RWPE1 (cell line): Measurements from ENCODE around the gene SYNGR2.

Experiments
- CTCF ChIA-PET: fragments of 350-600 bp; sonication (Branson Sonifier 250); formaldehyde crosslinking; extraction: SDS; loops from one replicate; lab custom pipeline; 2021; lab: Yijun Ruan, JAX
- POLR2A ChIA-PET: fragments of 400-600 bp; formaldehyde crosslinking; extraction: SDS; loops from one replicate; lab custom pipeline; 2020; ENCODE audit warnings: antibody characterized with exemption; ENCODE audit not compliant: low non-redundant PET; lab: Yijun Ruan, JAX
- DNase-seq: peaks from one replicate; pipeline ENCODE4 v3.0.0; 2012; ENCODE audit warnings: low spot score
- H3K27ac ChIP-seq: fragments of 450-650 bp; 2 replicates; pipeline ENCODE4 v1.5.1; 2017
- CTCF ChIP-seq: fragments of 450-650 bp; conservative IDR thresholded peaks from 2 replicates; pipeline ENCODE4 v1.5.1; 2017; ENCODE audit warnings: low read depth, mild to moderate bottlenecking

Gene SYNGR2

GRCh38 chr17:78168242-78168902 is at the start of gene SYNGR2:
Gene SYNGR2 (plus strand): TSS chr17:78168581. CDS start chr17:78168617, 36 bp downstream.
- CTCF ChIA-PET = interaction anchor here (1.4 kb wide), 1 partner anchor 254 kb away, joined by 3 read pairs; no protein-coding TSS in a partner anchor

GRCh38 chr17:78118801-78119241 is 49.6 kb upstream of the SYNGR2 start:
- TF ChIP-seq CTCF = no peak
- DNase-seq = no peak
- H3K27ac ChIP-seq = no peak overlapping the region
- ChIA-PET POLR2A (interaction anchor here (0.6 kb wide), 1 partner anchor 192 kb away, joined by 4 read pairs; no protein-coding TSS in a partner anchor), CTCF (interaction anchor here (0.6 kb wide), 1 partner anchor 948 kb away, joined by 4 read pairs; no protein-coding TSS in a partner anchor)

More at GRCh38 chr17:78168242-78168902, at the start of gene SYNGR2:
- peak within 1 kb of the TSS; percentile 67 for H3K27ac ChIP-seq
- TF ChIP-seq CTCF = no peak
- DNase-seq = peak; percentile 84
- POLR2A ChIA-PET = no interaction called here

- ChIA-PET CTCF (interaction anchor here (0.6 to 1.5 kb wide), 2 partner anchors 17 to 24 kb away, joined by 3 to 6 read pairs; no protein-coding TSS in a partner anchor), POLR2A (no interaction called here)
- no peak for TF ChIP-seq CTCF
- H3K27ac ChIP-seq = 0 out of 2 replicates have a peak overlapping the region, but pooled peaks have one; percentile 8
- no peak for DNase-seq
Measured at GRCh38 chr17:78120537-78120936, 47.8 kb upstream of the SYNGR2 start.

GRCh38 chr17:78120971-78121800 is 47.2 kb upstream of the SYNGR2 start:
- ChIA-PET CTCF (interaction anchor here (0.6 to 1.5 kb wide), 2 partner anchors 11 to 16 kb away, joined by 5 to 6 read pairs; no protein-coding TSS in a partner anchor), POLR2A (interaction anchor here (0.8 kb wide), 1 partner anchor 96 kb away, joined by 3 read pairs; no protein-coding TSS in a partner anchor)
- DNase-seq = no peak
- TF ChIP-seq CTCF = no peak
- no peak overlapping the region for H3K27ac ChIP-seq

- POLR2A ChIA-PET = interaction anchor here (0.8 kb wide), 1 partner anchor 96 kb away, joined by 3 read pairs; no protein-coding TSS in a partner anchor
- no peak for TF ChIP-seq CTCF
- no peak overlapping the region for H3K27ac ChIP-seq
- DNase-seq = no peak
- CTCF ChIA-PET = interaction anchor here (0.6 kb wide), 1 partner anchor 12 kb away, joined by 5 read pairs; no protein-coding TSS in a partner anchor
Measured at GRCh38 chr17:78121801-78122215, 46.6 kb upstream of the SYNGR2 start.
